ENCODE results near the gene RSPO4. TPM values are rescaled to one million over a fixed set of nuclear protein-coding genes. Genes with fewer than 3 reads are reported as not detected.
A peak's percentile ranks its signal among the peaks of the same experiment; 100 is the strongest.

RSPO4 gene
- total RNA-seq, 1 donor from 2014 or later: 5.7 TPM

DNA sequence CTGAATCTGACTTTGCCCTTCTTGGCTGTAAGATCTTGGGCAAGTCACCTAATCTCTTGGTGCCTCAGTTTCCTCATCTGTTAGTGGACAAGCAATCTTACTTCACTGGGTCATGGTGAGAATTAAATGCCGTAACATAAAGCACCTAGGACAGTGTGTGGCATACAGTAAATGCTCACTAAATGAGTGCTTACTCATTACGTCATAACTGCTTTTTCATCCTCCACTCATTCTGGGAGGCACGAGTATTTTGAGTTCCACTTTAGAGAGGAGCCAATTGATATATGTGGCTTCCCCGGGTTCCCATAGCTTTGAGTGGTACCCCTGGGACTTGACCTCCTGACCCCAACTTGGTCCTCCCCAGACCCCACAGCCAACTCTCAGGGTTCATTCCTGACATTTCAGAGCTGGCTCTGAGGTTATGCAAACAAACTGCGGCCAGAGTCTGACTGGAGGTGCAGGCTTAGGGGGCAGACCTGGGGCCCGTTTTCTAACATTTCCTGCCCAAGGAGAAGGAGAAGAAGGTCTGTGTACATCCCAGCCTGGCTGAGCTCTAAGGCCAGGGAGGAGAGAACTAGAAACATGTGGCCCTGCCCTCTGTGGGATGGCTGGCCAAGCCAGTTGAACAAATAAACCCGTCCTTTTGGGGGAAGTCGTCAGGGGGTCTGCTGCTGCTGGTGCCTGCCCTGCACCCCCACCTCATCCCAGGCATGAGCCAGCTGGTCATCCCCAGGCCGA, 91.8 kb downstream of the RSPO4 start:
- H3K27ac ChIP-seq: peak overlapping the region; percentile 10

DNA sequence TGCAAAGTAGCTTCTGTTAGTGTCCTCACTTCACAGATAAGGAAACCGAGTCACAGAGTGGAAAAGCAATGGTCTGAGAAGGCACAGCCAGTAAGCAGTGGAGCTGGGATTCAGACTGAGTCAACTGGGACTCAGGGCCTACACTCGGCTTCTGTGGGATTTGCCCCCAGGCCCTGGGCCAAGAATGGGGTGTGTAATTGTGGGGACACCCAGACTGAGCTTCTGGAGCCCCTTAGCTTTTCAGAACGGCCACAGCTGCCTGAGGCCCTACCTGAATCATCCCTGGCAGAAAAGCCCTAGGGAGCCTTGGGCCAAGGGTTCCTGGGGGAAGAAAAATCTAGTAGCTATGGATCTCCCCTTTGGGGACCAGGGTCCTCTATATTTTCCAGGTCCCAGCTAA, 92.5 kb downstream of the RSPO4 start:
- ATAC-seq: no peak
- peaks cover 19% of the 10 kb centered on the region for H3K4me1 ChIP-seq
- H3K27me3 ChIP-seq (ENCODE audit: low read depth): peaks cover 3% of the 10 kb centered on the region
- intact Hi-C loops (cut with DNase I): no loop called here
- TF ChIP-seq, protein P1, sequence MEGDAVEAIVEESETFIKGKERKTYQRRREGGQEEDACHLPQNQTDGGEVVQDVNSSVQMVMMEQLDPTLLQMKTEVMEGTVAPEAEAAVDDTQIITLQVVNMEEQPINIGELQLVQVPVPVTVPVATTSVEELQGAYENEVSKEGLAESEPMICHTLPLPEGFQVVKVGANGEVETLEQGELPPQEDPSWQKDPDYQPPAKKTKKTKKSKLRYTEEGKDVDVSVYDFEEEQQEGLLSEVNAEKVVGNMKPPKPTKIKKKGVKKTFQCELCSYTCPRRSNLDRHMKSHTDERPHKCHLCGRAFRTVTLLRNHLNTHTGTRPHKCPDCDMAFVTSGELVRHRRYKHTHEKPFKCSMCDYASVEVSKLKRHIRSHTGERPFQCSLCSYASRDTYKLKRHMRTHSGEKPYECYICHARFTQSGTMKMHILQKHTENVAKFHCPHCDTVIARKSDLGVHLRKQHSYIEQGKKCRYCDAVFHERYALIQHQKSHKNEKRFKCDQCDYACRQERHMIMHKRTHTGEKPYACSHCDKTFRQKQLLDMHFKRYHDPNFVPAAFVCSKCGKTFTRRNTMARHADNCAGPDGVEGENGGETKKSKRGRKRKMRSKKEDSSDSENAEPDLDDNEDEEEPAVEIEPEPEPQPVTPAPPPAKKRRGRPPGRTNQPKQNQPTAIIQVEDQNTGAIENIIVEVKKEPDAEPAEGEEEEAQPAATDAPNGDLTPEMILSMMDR (IDR thresholded peaks at IDR 0.05): no peak
- no peak overlapping the region for H3K4me3 ChIP-seq
- H3K36me3 ChIP-seq: no peaks in the 10 kb centered on the region
- no peak for DNase-seq
- no peaks in the 10 kb centered on the region for H3K9me3 ChIP-seq
- H3K27ac ChIP-seq: no peak overlapping the region

More for the DNA sequence above, 91.8 kb downstream of the RSPO4 start:
- ATAC-seq (no peak), DNase-seq (no peak)
- H3K27me3 ChIP-seq (ENCODE audit: low read depth): peaks cover 3% of the 10 kb centered on the region
- no peaks in the 10 kb centered on the region for H3K36me3 ChIP-seq
- TF ChIP-seq, protein P1 (IDR thresholded peaks at IDR 0.05): no peak
- no peak overlapping the region for H3K4me3 ChIP-seq
- intact Hi-C loops (cut with DNase I): no loop called here
- H3K4me1 ChIP-seq: peaks cover 17% of the 10 kb centered on the region
- H3K9me3 ChIP-seq: no peaks in the 10 kb centered on the region

Other genes with a start within 250 kb of the RSPO4 start
- 1.1 TPM for gene SLC52A3, start 233.8 kb downstream of the RSPO4 start, total RNA-seq
- 21.4 TPM for gene FAM110A, start 168.6 kb downstream of the RSPO4 start, total RNA-seq
- gene ANGPT4, start 86.0 kb downstream of the RSPO4 start, total RNA-seq: 6.0 TPM
- 131 TPM for gene PSMF1, start 116.3 kb upstream of the RSPO4 start, total RNA-seq
- 15.8 TPM for gene TMEM74B, start 182.7 kb upstream of the RSPO4 start, total RNA-seq
- 2.1 TPM for gene C20orf202, start 201.1 kb upstream of the RSPO4 start, total RNA-seq
- gene RAD21L1, start 223.7 kb upstream of the RSPO4 start, total RNA-seq: not detected

All from lower lobe of right lung (tissue), 2 donors.